CD8-positive, alpha-beta memory T cell (primary cell): Measurements from ENCODE around the gene B4GALT5. TPM values are rescaled to one million over a fixed set of nuclear protein-coding genes. Genes with fewer than 3 reads are reported as not detected.

ENCODE experiments used
- CTCF ChIA-PET: fragments of 350-600 bp; sonication (Branson Sonifier 250); formaldehyde crosslinking; loops from one replicate; lab custom pipeline; 2021; ENCODE audit warnings: antibody characterized with exemption; lab: Charles Lee
- POLR2A ChIA-PET: fragments of 350-600 bp; sonication (Branson Sonifier 250); formaldehyde crosslinking; loops from one replicate; lab custom pipeline; 2021; ENCODE audit warnings: antibody characterized with exemption; lab: Charles Lee
- DNase-seq, 5 donors: peaks; one replicate each; pipeline versions ENCODE4 v3.0.0 to v3.0.0-alpha.2; 2020 to 2022; ENCODE audit warnings: mixed read lengths in 1 of 5
- H3K27ac ChIP-seq: one replicate; pipeline ENCODE4 v1.7.0; 2013; ENCODE audit warnings: low read depth, mild to moderate bottlenecking, low read length, moderate library complexity
- H3K27me3 ChIP-seq: 2 replicates; pipeline ENCODE4 v1.7.0; 2013; ENCODE audit warnings: low read length, mild to moderate bottlenecking; ENCODE audit not compliant: insufficient read depth, poor library complexity, severe bottlenecking
- H3K36me3 ChIP-seq: 2 replicates; pipeline ENCODE4 v1.7.0; 2013; ENCODE audit warnings: mild to moderate bottlenecking, low read length, moderate library complexity; ENCODE audit not compliant: insufficient read depth
- H3K4me1 ChIP-seq: 2 replicates; pipeline ENCODE4 v1.7.0; 2013; ENCODE audit warnings: mild to moderate bottlenecking, low read length, moderate library complexity; ENCODE audit not compliant: insufficient read depth
- H3K4me3 ChIP-seq: 2 replicates; pipeline ENCODE4 v1.7.0; 2013; ENCODE audit warnings: mild to moderate bottlenecking, low read length
- H3K9me3 ChIP-seq: 2 replicates; pipeline ENCODE4 v1.7.0; 2013; ENCODE audit warnings: mild to moderate bottlenecking, low read length
- H3K27ac Mint-ChIP-seq, 8 donors: one replicate each; pipeline ENCODE4 v1.8.0; 2020 to 2021; ENCODE audit warnings: mixed read lengths in 8 of 8, mild to moderate bottlenecking in 6 of 8, inconsistent platforms in 3 of 8, moderate library complexity in 3 of 8
- H3K27me3 Mint-ChIP-seq, 2 donors: one replicate each; pipeline ENCODE4 v1.8.0; 2020 to 2021; ENCODE audit warnings: mixed read lengths in 2 of 2, mild to moderate bottlenecking in 1 of 2, moderate library complexity in 1 of 2
- H3K36me3 Mint-ChIP-seq, 3 donors: one replicate each; pipeline ENCODE4 v1.8.0; 2020 to 2021; ENCODE audit warnings: mixed read lengths in 3 of 3, inconsistent platforms in 1 of 3, mild to moderate bottlenecking in 1 of 3
- H3K4me1 Mint-ChIP-seq, 3 donors: one replicate each; pipeline ENCODE4 v1.8.0; 2020 to 2021; ENCODE audit warnings: mixed read lengths in 3 of 3, inconsistent platforms in 1 of 3, mild to moderate bottlenecking in 1 of 3
- H3K4me3 Mint-ChIP-seq, 7 donors: one replicate each; pipeline ENCODE4 v1.8.0; 2020 to 2021; ENCODE audit warnings: mixed read lengths in 7 of 7, mild to moderate bottlenecking in 6 of 7, moderate library complexity in 4 of 7, inconsistent platforms in 2 of 7
- H3K9me3 Mint-ChIP-seq, 5 donors: one replicate each; pipeline ENCODE4 v1.8.0; 2020 to 2022; ENCODE audit warnings: mixed read lengths in 5 of 5, mild to moderate bottlenecking in 3 of 5, moderate library complexity in 2 of 5, inconsistent platforms in 1 of 5
- polyA plus RNA-seq: library from polyadenylated mRNA; unstranded; fragments of 300-500 nt; fragmentation: Illumina TruSeq; gene quantifications from one replicate; pipeline ENCODE4 v1.2.3, GENCODE V29; 2021
- total RNA-seq, 2 experiments: library from RNA; stranded (reverse); gene quantifications; one replicate each; pipeline ENCODE4 v1.2.3, GENCODE V29; 2021

Gene B4GALT5
- total and polyA plus RNA-seq, 3 experiments from 2014 or later = 2.0 to 39.1 (median 37.5) TPM

GRCh38 chr20:49659056-49659455 is 54.6 kb downstream of the B4GALT5 start:
- H3K27me3 Mint-ChIP-seq = no peaks in the 10 kb centered on the region
- Histone ChIP-seq H3K27ac (no peak overlapping the region), H3K4me3 (no peak overlapping the region), H3K36me3 (peaks cover 8% of the 10 kb centered on the region), H3K27me3 (no peaks in the 10 kb centered on the region), H3K4me1 (peaks cover 8% of the 10 kb centered on the region), H3K9me3 (no peaks in the 10 kb centered on the region)
- H3K4me3 Mint-ChIP-seq = no peak overlapping the region
- H3K9me3 Mint-ChIP-seq = no peaks in the 10 kb centered on the region
- DNase-seq = no peak
- H3K4me1 Mint-ChIP-seq = peaks cover 27 to 36% (median 31%) of the 10 kb centered on the region in 3 donors
- ChIA-PET CTCF (interaction anchor here (0.8 kb wide), 1 partner anchor 20 kb away, joined by 3 read pairs; no protein-coding TSS in a partner anchor), POLR2A (no interaction called here)
- H3K36me3 Mint-ChIP-seq = peaks cover 4 to 28% (median 7%) of the 10 kb centered on the region in 3 donors
- no peak overlapping the region for H3K27ac Mint-ChIP-seq

- peaks cover 8% of the 10 kb centered on the region for H3K4me1 ChIP-seq
- H3K4me3 ChIP-seq = no peak overlapping the region
- H3K27me3 Mint-ChIP-seq = no peaks in the 10 kb centered on the region
- no peaks in the 10 kb centered on the region for H3K9me3 Mint-ChIP-seq
- CTCF ChIA-PET = interaction anchor here (0.8 kb wide), 1 partner anchor 20 kb away, joined by 3 read pairs; no protein-coding TSS in a partner anchor
- POLR2A ChIA-PET = no interaction called here
- H3K27ac ChIP-seq = no peak overlapping the region
- peaks cover 21 to 32% (median 32%) of the 10 kb centered on the region in 3 donors for H3K4me1 Mint-ChIP-seq
- H3K36me3 Mint-ChIP-seq = peaks cover 4 to 34% (median 11%) of the 10 kb centered on the region in 3 donors
- no peaks in the 10 kb centered on the region for H3K9me3 ChIP-seq
- H3K27ac Mint-ChIP-seq = no peak overlapping the region
- H3K27me3 ChIP-seq = no peaks in the 10 kb centered on the region
- H3K36me3 ChIP-seq = peaks cover 11% of the 10 kb centered on the region
- DNase-seq = no peak
- no peak overlapping the region for H3K4me3 Mint-ChIP-seq
These were observed 55.2 kb downstream of the B4GALT5 start for GRCh38 chr20:49658508-49658907.

GRCh38 chr20:49657118-49657901 is 56.4 kb downstream of the B4GALT5 start:
- H3K27ac Mint-ChIP-seq = peak overlapping the region; percentile 18 to 83 (median 64)
- H3K27me3 Mint-ChIP-seq = no peaks in the 10 kb centered on the region
- no peaks in the 10 kb centered on the region for H3K9me3 Mint-ChIP-seq
- H3K4me3 Mint-ChIP-seq = no peak overlapping the region
- H3K27me3 ChIP-seq = no peaks in the 10 kb centered on the region
- H3K4me1 ChIP-seq = peaks cover 8% of the 10 kb centered on the region
- no peak for DNase-seq
- no peaks in the 10 kb centered on the region for H3K9me3 ChIP-seq
- H3K36me3 Mint-ChIP-seq = peaks cover 4 to 46% (median 12%) of the 10 kb centered on the region in 3 donors
- H3K36me3 ChIP-seq = peaks cover 11% of the 10 kb centered on the region
- no peak overlapping the region for H3K4me3 ChIP-seq
- peaks cover 9 to 22% (median 22%) of the 10 kb centered on the region in 3 donors for H3K4me1 Mint-ChIP-seq
- ChIA-PET POLR2A (interaction anchor here (0.6 kb wide), 1 partner anchor 153 kb away, joined by 3 read pairs; no protein-coding TSS in a partner anchor), CTCF (interaction anchor here (1.1 to 1.7 kb wide), 2 partner anchors 18 to 57 kb away, joined by 3 read pairs; partner anchors contain the start of gene B4GALT5)
- H3K27ac ChIP-seq = no peak overlapping the region

GRCh38 chr20:49656304-49656703 is 57.4 kb downstream of the B4GALT5 start:
- no peak overlapping the region for H3K27ac ChIP-seq
- Mint-ChIP-seq H3K27ac (peak overlapping the region in 2 of 8 donors; percentile 18 to 66), H3K9me3 (no peaks in the 10 kb centered on the region), H3K36me3 (peaks cover 4 to 50% (median 12%) of the 10 kb centered on the region in 3 donors), H3K27me3 (no peaks in the 10 kb centered on the region), H3K4me1 (peaks cover 0 to 16% (median 12%) of the 10 kb centered on the region in 3 donors), H3K4me3 (no peak overlapping the region)
- H3K4me1 ChIP-seq = peaks cover 4% of the 10 kb centered on the region
- H3K4me3 ChIP-seq = no peak overlapping the region
- peaks cover 11% of the 10 kb centered on the region for H3K36me3 ChIP-seq
- DNase-seq = no peak
- no peaks in the 10 kb centered on the region for H3K9me3 ChIP-seq
- ChIA-PET CTCF (interaction anchor here (1.1 to 1.7 kb wide), 2 partner anchors 19 to 58 kb away, joined by 3 read pairs; partner anchors contain the start of gene B4GALT5), POLR2A (no interaction called here)
- H3K27me3 ChIP-seq = no peaks in the 10 kb centered on the region

- H3K27me3 ChIP-seq = no peaks in the 10 kb centered on the region
- ChIA-PET POLR2A (no interaction called here), CTCF (no interaction called here)
- no peaks in the 10 kb centered on the region for H3K9me3 ChIP-seq
- no peak overlapping the region for H3K4me3 ChIP-seq
- no peak overlapping the region for H3K27ac ChIP-seq
- no peak for DNase-seq
- Mint-ChIP-seq H3K36me3 (peaks cover 7 to 67% (median 15%) of the 10 kb centered on the region in 3 donors), H3K9me3 (no peaks in the 10 kb centered on the region), H3K4me3 (peak overlapping the region in 1 of 7 donors; percentile 5), H3K4me1 (peaks cover 0 to 18% (median 12%) of the 10 kb centered on the region in 3 donors), H3K27ac (peak overlapping the region in 5 of 8 donors; percentile 2 to 51 (median 36)), H3K27me3 (no peaks in the 10 kb centered on the region)
- peaks cover 11% of the 10 kb centered on the region for H3K36me3 ChIP-seq
- H3K4me1 ChIP-seq = peaks cover 4% of the 10 kb centered on the region
These were observed 59.7 kb downstream of the B4GALT5 start for GRCh38 chr20:49653925-49654434.

GRCh38 chr20:49649672-49650071 is 64.0 kb downstream of the B4GALT5 start:
- Histone ChIP-seq H3K9me3 (no peaks in the 10 kb centered on the region), H3K36me3 (peaks cover 22% of the 10 kb centered on the region), H3K4me1 (no peaks in the 10 kb centered on the region), H3K4me3 (no peak overlapping the region), H3K27ac (no peak overlapping the region), H3K27me3 (no peaks in the 10 kb centered on the region)
- POLR2A ChIA-PET = no interaction called here
- peaks cover 8 to 79% (median 21%) of the 10 kb centered on the region in 3 donors for H3K36me3 Mint-ChIP-seq
- no peak for DNase-seq
- no peaks in the 10 kb centered on the region for H3K9me3 Mint-ChIP-seq
- H3K27ac Mint-ChIP-seq = peak overlapping the region in 4 of 8 donors; percentile 17 to 63 (median 48)
- no peak overlapping the region for H3K4me3 Mint-ChIP-seq
- peaks cover 5 to 12% (median 8%) of the 10 kb centered on the region in 3 donors for H3K4me1 Mint-ChIP-seq
- H3K27me3 Mint-ChIP-seq = no peaks in the 10 kb centered on the region
- CTCF ChIA-PET = interaction anchor here (0.8 kb wide), 1 partner anchor 23 kb away, joined by 3 read pairs; no protein-coding TSS in a partner anchor

- H3K4me1 ChIP-seq = no peaks in the 10 kb centered on the region
- no peak overlapping the region for H3K4me3 ChIP-seq
- ChIA-PET CTCF (interaction anchor here (0.7 kb wide), 1 partner anchor 19 kb away, joined by 3 read pairs; no protein-coding TSS in a partner anchor), POLR2A (no interaction called here)
- no peak for DNase-seq
- H3K36me3 ChIP-seq = peaks cover 20% of the 10 kb centered on the region
- no peaks in the 10 kb centered on the region for H3K27me3 Mint-ChIP-seq
- H3K9me3 ChIP-seq = no peaks in the 10 kb centered on the region
- H3K27ac Mint-ChIP-seq = peak overlapping the region in 4 of 8 donors; percentile 2 to 72 (median 50)
- H3K4me1 Mint-ChIP-seq = peaks cover 6 to 15% (median 9%) of the 10 kb centered on the region in 3 donors
- no peak overlapping the region for H3K4me3 Mint-ChIP-seq
- no peaks in the 10 kb centered on the region for H3K9me3 Mint-ChIP-seq
- peaks cover 8 to 74% (median 22%) of the 10 kb centered on the region in 3 donors for H3K36me3 Mint-ChIP-seq
- H3K27ac ChIP-seq = no peak overlapping the region
- no peaks in the 10 kb centered on the region for H3K27me3 ChIP-seq
These were observed 66.1 kb downstream of the B4GALT5 start for GRCh38 chr20:49647550-49647949.
